ENCODE results near the gene RNPC3.

RNPC3 gene, protein sequence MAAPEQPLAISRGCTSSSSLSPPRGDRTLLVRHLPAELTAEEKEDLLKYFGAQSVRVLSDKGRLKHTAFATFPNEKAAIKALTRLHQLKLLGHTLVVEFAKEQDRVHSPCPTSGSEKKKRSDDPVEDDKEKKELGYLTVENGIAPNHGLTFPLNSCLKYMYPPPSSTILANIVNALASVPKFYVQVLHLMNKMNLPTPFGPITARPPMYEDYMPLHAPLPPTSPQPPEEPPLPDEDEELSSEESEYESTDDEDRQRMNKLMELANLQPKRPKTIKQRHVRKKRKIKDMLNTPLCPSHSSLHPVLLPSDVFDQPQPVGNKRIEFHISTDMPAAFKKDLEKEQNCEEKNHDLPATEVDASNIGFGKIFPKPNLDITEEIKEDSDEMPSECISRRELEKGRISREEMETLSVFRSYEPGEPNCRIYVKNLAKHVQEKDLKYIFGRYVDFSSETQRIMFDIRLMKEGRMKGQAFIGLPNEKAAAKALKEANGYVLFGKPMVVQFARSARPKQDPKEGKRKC

DNA sequence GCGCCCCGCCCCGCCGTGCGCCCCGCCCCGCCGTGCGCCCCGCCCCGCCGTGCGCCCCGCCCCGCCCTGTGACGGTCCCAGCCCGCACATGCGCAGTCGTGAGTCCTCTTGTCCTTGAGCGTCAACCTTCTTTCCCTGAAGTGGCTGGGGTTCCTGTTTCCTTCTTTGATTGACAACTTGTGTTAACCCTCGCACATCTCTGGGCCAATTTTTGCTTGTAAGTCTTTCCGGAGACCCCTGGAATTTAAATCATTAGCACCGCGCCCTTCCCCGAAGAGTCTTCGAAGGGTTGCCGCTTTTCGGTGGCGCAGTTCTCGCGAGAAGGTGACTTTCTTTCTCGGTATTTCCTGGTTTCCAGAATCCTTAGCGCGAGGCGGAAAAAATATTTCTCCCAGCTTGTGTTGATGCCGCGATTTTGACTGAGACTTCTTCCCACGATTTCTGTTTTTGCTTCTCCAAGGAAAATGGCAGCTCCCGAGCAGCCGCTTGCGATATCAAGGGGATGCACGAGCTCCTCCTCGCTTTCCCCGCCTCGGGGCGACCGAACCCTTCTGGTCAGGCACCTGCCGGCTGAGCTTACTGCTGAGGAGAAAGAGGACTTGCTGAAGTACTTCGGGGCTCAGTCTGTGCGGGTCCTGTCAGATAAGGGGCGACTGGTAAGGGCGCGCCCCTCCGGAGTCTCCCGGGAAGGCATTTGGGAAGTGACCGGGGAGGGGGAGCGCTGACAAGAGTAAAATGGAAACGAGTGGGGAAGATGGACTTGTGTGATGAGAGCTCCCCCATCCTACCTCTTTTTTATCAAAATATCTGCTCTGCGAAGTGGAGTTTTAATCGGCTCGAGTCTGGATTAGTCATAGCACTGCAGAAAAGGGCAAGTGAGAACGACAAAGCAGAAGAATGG lies at the start of gene RNPC3:
RNPC3 (plus strand) TSS at position 93 of the 901 bp plus-strand sequence; CDS start at position 465, 372 bp downstream.
- Histone ChIP-seq H3K36me3 (peaks cover 2 to 10% (median 3%) of the 10 kb centered on the region in 3 donors), H3K4me1 (peaks cover 0 to 44% (median 20%) of the 10 kb centered on the region in 4 donors), H3K27ac (peak within 1 kb of the TSS; percentile 87 to 89), H3K9me3 (no peaks in the 10 kb centered on the region), H3K4me3 (peak within 1 kb of the TSS; percentile 69 to 85), H3K27me3 (no peaks in the 10 kb centered on the region)
- intact Hi-C loops (cut with DNase I; ENCODE audit: low total_unique reads) = no loop called here
- TF ChIP-seq, protein P1, sequence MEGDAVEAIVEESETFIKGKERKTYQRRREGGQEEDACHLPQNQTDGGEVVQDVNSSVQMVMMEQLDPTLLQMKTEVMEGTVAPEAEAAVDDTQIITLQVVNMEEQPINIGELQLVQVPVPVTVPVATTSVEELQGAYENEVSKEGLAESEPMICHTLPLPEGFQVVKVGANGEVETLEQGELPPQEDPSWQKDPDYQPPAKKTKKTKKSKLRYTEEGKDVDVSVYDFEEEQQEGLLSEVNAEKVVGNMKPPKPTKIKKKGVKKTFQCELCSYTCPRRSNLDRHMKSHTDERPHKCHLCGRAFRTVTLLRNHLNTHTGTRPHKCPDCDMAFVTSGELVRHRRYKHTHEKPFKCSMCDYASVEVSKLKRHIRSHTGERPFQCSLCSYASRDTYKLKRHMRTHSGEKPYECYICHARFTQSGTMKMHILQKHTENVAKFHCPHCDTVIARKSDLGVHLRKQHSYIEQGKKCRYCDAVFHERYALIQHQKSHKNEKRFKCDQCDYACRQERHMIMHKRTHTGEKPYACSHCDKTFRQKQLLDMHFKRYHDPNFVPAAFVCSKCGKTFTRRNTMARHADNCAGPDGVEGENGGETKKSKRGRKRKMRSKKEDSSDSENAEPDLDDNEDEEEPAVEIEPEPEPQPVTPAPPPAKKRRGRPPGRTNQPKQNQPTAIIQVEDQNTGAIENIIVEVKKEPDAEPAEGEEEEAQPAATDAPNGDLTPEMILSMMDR (IDR thresholded peaks at IDR 0.05) = no peak
- DNase-seq = peak; percentile 84 to 93

DNA sequence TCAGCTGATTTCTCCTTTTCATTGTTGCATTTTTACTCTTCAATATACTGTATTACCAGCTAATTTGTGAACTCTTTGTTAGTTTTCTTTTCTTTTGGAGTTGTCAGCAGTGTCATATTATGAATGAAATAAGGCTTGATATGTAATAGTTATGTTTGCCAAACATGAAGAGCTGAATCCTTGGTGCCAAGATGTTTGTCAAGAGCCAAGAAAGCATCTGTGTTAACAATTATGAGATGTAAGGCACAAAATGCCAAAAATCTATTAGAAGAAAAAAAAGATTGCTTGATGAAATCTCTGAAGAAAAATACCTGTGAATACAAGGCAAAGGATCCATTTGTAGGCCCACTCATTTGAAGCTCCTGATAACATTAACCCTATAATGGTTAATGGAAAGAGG lies 48.4 kb upstream of the RNPC3 start:
- no peak for DNase-seq
- TF ChIP-seq, protein P1 (IDR thresholded peaks at IDR 0.05) = no peak
- intact Hi-C loops (cut with DNase I; ENCODE audit: low total_unique reads) = no loop called here
- H3K4me1 ChIP-seq = no peaks in the 10 kb centered on the region
- H3K9me3 ChIP-seq = no peaks in the 10 kb centered on the region
- no peaks in the 10 kb centered on the region for H3K36me3 ChIP-seq
- no peak overlapping the region for H3K4me3 ChIP-seq
- no peaks in the 10 kb centered on the region for H3K27me3 ChIP-seq
- no peak overlapping the region for H3K27ac ChIP-seq

DNA sequence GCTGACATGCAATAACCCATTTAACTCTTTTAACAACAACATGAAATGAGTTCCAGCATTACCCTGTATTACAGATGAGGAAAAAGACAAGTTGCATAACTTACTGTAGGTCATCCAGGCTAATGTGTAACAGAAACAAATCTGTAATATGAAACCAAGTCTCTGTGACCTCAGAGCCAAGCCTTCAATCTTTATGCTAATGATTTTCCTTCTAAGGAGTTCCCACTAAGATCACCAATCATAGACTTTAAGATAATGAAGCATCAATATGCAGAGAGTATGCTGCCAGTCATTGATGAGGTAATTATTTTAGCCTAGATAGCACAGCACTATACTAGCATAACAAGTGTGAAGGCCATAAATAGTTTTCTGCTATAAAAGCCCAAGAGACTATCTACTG lies 35.6 kb upstream of the RNPC3 start:
- H3K36me3 ChIP-seq = no peaks in the 10 kb centered on the region
- H3K4me3 ChIP-seq = no peak overlapping the region
- intact Hi-C loops (cut with DNase I; ENCODE audit: low total_unique reads) = no loop called here
- DNase-seq = no peak
- no peaks in the 10 kb centered on the region for H3K27me3 ChIP-seq
- H3K9me3 ChIP-seq = no peaks in the 10 kb centered on the region
- no peaks in the 10 kb centered on the region for H3K4me1 ChIP-seq
- H3K27ac ChIP-seq = no peak overlapping the region
- TF ChIP-seq, protein P1 (IDR thresholded peaks at IDR 0.05) = no peak

DNA sequence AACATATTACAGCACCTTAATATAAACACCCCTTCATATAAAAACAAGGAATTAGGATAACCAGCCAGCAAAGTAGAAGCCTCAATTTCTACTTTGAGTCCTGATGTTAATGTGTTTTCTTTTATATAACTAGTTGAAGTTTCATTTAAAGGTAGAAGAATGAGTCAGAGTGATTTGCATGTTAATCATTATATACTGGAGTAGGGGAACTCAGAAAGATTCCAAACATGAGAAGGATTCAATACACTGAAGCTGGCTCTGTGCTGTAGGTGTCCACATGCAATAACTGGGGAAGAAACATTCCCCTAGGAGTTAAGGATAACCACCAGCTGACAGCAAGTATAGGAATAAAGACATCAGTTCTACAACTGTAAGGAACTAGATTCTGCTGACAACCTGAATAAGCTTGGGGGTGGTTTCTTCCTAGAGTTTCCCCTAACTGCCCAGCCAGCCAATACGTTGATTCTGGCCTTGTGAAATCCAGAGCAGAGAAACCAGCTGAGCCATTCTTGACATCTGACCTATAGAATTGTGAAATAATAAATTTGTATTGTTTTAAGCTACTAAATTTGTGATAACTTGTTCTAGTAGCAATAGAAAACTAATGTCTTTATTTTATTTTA lies 33.4 kb upstream of the RNPC3 start:
- no peak for DNase-seq
- Histone ChIP-seq H3K4me3 (no peak overlapping the region), H3K27ac (no peak overlapping the region), H3K9me3 (no peaks in the 10 kb centered on the region), H3K4me1 (no peaks in the 10 kb centered on the region), H3K36me3 (no peaks in the 10 kb centered on the region), H3K27me3 (no peaks in the 10 kb centered on the region)
- TF ChIP-seq, protein P1 (IDR thresholded peaks at IDR 0.05) = no peak
- intact Hi-C loops (cut with DNase I; ENCODE audit: low total_unique reads) = no loop called here

DNA sequence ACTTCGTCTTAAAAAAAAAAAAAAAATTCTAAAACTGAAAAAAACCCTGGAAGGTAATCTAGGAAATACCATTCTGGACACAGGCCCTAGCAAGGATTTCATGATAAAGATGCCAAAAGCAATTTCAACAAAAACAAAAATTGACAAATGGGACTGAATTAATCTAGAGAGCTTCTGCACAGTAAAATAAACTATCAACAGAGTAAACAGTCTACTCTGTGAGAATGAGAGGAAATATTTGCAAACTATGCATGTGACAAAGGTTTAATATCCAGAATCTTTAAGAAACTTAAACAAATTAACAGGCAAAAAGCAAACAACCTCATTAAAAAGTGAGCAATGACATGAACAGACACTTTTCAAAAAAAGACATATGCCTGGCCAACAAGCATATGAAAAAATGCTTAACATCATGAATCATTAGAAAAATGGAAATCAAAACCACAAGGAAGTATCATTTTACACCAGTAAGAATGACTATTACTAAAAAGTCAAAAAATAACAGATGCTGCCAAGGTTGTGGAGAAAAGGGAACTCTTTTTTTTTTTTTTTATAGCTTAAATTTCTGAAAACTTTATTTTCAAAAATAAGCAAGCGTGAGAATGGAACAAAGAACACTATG lies 29.4 kb upstream of the RNPC3 start:
- DNase-seq = no peak
- no peaks in the 10 kb centered on the region for H3K4me1 ChIP-seq
- no peak overlapping the region for H3K27ac ChIP-seq
- no peaks in the 10 kb centered on the region for H3K36me3 ChIP-seq
- H3K27me3 ChIP-seq = no peaks in the 10 kb centered on the region
- TF ChIP-seq, protein P1 (IDR thresholded peaks at IDR 0.05) = no peak
- intact Hi-C loops (cut with DNase I; ENCODE audit: low total_unique reads) = no loop called here
- H3K4me3 ChIP-seq = no peak overlapping the region
- H3K9me3 ChIP-seq = no peaks in the 10 kb centered on the region

Data from tibial artery (tissue), 4 donors.